ENCODE results near the gene FAM174B.

DNA sequence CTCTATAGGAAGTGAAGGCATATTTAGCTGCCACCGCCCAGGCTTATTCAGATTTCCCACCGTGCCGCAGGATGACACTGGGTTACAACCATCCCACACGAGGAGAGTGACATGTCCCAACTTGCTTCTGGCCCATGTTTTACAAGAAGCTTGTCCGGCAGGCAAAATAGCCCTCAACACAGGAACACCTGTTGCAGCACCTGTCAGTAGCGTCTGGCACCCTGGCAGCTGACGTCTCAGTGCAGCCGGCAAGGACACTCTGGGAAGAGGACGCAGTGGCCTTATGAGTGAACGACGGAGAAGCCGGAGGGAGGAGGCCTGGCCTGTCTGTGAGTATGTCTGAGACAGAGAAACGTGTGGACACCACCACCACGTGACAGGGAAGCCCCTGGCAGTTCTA is 32.1 kb downstream of the FAM174B start:
- TF ChIP-seq, protein P1, sequence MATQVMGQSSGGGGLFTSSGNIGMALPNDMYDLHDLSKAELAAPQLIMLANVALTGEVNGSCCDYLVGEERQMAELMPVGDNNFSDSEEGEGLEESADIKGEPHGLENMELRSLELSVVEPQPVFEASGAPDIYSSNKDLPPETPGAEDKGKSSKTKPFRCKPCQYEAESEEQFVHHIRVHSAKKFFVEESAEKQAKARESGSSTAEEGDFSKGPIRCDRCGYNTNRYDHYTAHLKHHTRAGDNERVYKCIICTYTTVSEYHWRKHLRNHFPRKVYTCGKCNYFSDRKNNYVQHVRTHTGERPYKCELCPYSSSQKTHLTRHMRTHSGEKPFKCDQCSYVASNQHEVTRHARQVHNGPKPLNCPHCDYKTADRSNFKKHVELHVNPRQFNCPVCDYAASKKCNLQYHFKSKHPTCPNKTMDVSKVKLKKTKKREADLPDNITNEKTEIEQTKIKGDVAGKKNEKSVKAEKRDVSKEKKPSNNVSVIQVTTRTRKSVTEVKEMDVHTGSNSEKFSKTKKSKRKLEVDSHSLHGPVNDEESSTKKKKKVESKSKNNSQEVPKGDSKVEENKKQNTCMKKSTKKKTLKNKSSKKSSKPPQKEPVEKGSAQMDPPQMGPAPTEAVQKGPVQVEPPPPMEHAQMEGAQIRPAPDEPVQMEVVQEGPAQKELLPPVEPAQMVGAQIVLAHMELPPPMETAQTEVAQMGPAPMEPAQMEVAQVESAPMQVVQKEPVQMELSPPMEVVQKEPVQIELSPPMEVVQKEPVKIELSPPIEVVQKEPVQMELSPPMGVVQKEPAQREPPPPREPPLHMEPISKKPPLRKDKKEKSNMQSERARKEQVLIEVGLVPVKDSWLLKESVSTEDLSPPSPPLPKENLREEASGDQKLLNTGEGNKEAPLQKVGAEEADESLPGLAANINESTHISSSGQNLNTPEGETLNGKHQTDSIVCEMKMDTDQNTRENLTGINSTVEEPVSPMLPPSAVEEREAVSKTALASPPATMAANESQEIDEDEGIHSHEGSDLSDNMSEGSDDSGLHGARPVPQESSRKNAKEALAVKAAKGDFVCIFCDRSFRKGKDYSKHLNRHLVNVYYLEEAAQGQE (IDR thresholded peaks at IDR 0.05; ENCODE audit: insufficient read depth in 1 of 2, low read depth in 2 of 2, low read length in 2 of 2), result no peak
- TF ChIP-seq POLR2AphosphoS5 (IDR thresholded peaks at IDR 0.05; ENCODE audit: low read depth, low read length) (no peak), SIN3A (IDR thresholded peaks at IDR 0.05; ENCODE audit: borderline replicate concordance, insufficient read depth, low read length) (no peak), TAF1 (IDR thresholded peaks at IDR 0.05; ENCODE audit: borderline replicate concordance, insufficient read depth, low read length) (no peak)
